HepG2 (cell line): ENCODE data around the gene ENTREP3. TPM values are rescaled to one million over a fixed set of nuclear protein-coding genes. Genes with fewer than 3 reads are reported as not detected.
A peak's percentile ranks its signal among the peaks of the same experiment; 100 is the strongest.

Experiments
- ATF1 ChIP-seq: IDR thresholded peaks from 2 replicates; pipeline ENCODE4 v1.6.1; 2016; ENCODE audit warnings: mild to moderate bottlenecking, control low read depth
- ELF4 ChIP-seq: sonication (generic); formaldehyde crosslinking; IDR thresholded peaks from 2 replicates; pipeline ENCODE4 v1.5.0; 2020; ENCODE audit warnings: missing genetic modification reagents, mild to moderate bottlenecking, moderate library complexity, borderline replicate concordance
- GABPB1 ChIP-seq: IDR thresholded peaks from 2 replicates; pipeline ENCODE4 v1.6.1; 2016; ENCODE audit warnings: mild to moderate bottlenecking, missing genetic modification reagents, moderate library complexity, missing compliant biosample characterization
- MEF2D ChIP-seq: sonication (generic); formaldehyde crosslinking; IDR thresholded peaks from 2 replicates; pipeline ENCODE4 v1.5.1; 2020; ENCODE audit warnings: mild to moderate bottlenecking, missing genetic modification reagents
- MLX ChIP-seq: IDR thresholded peaks from 2 replicates; pipeline ENCODE4 v1.6.1; 2016
- NFYC ChIP-seq: IDR thresholded peaks from 2 replicates; pipeline ENCODE4 v1.6.1; 2016; ENCODE audit warnings: missing genetic modification reagents, missing compliant biosample characterization
- ZMAT3 ChIP-seq: sonication (generic); formaldehyde crosslinking; conservative IDR thresholded peaks from 2 replicates; pipeline ENCODE4 v1.7.0; 2021; ENCODE audit warnings: missing genetic modification reagents
- ZNF354B ChIP-seq: sonication (generic); formaldehyde crosslinking; IDR thresholded peaks from 2 replicates; pipeline ENCODE4 v1.8.0; 2022; ENCODE audit warnings: mild to moderate bottlenecking, missing genetic modification reagents
- ZSCAN21 ChIP-seq: sonication (generic); formaldehyde crosslinking; IDR thresholded peaks from 2 replicates; pipeline ENCODE4 v1.8.0; 2022; ENCODE audit warnings: mild to moderate bottlenecking, missing genetic modification reagents, moderate library complexity, borderline replicate concordance
- polyA plus RNA-seq, 8 experiments: library from polyadenylated mRNA; depleted of rRNA in 3 of 8; stranded (reverse) in 7 of 8; unstranded in 1 of 8; fragments of >200 nt; fragmentation: Illumina TruSeq in 4 of 8; extraction: Trizol in 4 of 8; gene quantifications; 2 replicates each; pipeline versions ENCODE4 v1.2.1 to v1.2.3, GENCODE V29; 2011 to 2016; ENCODE audit warnings: low read depth in 4 of 8, missing spikeins in 1 of 8, mixed read lengths in 1 of 8; ENCODE audit not compliant: insufficient read depth in 1 of 8
- total RNA-seq, 5 experiments: library from RNA; depleted of rRNA; stranded (reverse); fragments of >200 nt; fragmentation: Illumina TruSeq; extraction: Trizol; gene quantifications; 2 replicates each; pipeline ENCODE4 v1.2.3, GENCODE V29; 2016; ENCODE audit warnings: low read depth in 1 of 5
- TF ChIP-seq, protein P1 (sequence below), 2 experiments: fragments of 450-650 bp in 1 of 2; sonication (generic) in 1 of 2; formaldehyde crosslinking in 1 of 2; IDR thresholded peaks; 2 replicates each; pipeline versions ENCODE4 v1.6.1 to v1.8.0; 2016 to 2022; ENCODE audit warnings: antibody characterized with exemption in 1 of 2, mild to moderate bottlenecking in 1 of 2, missing genetic modification reagents in 1 of 2
- TF ChIP-seq, protein P2 (sequence below): sonication (generic); formaldehyde crosslinking; IDR thresholded peaks from 2 replicates; pipeline ENCODE4 v1.8.0; 2022; ENCODE audit warnings: mild to moderate bottlenecking, missing genetic modification reagents; ENCODE audit not compliant: insufficient replicate concordance
- TF ChIP-seq, protein P3 (sequence below): IDR thresholded peaks from 2 replicates; pipeline ENCODE4 v1.4.0; 2020; ENCODE audit warnings: mild to moderate bottlenecking, missing genetic modification reagents

ENTREP3 gene
- total and polyA plus RNA-seq, 2 of the 13 experiments (the other 11 are each of a cell fraction or from before 2014, with no cell fraction given): 4.1 to 9.9 TPM

GRCh38 chr1:155273343-155274245 lies 18.3 kb upstream of the ENTREP3 start, which contains the start of gene CLK2 (continued):
- peak; percentile 9; the same call in 1 of the 2 replicates for TF ChIP-seq MEF2D (CRISPR knock-in tag)
- peak; percentile 58; the same call in 1 of the 2 replicates for TF ChIP-seq ZMAT3 (CRISPR knock-in tag)
- TF ChIP-seq ZSCAN21: peak; percentile 86
- TF ChIP-seq ZNF354B (CRISPR knock-in tag): no peak
- TF ChIP-seq, protein P1, sequence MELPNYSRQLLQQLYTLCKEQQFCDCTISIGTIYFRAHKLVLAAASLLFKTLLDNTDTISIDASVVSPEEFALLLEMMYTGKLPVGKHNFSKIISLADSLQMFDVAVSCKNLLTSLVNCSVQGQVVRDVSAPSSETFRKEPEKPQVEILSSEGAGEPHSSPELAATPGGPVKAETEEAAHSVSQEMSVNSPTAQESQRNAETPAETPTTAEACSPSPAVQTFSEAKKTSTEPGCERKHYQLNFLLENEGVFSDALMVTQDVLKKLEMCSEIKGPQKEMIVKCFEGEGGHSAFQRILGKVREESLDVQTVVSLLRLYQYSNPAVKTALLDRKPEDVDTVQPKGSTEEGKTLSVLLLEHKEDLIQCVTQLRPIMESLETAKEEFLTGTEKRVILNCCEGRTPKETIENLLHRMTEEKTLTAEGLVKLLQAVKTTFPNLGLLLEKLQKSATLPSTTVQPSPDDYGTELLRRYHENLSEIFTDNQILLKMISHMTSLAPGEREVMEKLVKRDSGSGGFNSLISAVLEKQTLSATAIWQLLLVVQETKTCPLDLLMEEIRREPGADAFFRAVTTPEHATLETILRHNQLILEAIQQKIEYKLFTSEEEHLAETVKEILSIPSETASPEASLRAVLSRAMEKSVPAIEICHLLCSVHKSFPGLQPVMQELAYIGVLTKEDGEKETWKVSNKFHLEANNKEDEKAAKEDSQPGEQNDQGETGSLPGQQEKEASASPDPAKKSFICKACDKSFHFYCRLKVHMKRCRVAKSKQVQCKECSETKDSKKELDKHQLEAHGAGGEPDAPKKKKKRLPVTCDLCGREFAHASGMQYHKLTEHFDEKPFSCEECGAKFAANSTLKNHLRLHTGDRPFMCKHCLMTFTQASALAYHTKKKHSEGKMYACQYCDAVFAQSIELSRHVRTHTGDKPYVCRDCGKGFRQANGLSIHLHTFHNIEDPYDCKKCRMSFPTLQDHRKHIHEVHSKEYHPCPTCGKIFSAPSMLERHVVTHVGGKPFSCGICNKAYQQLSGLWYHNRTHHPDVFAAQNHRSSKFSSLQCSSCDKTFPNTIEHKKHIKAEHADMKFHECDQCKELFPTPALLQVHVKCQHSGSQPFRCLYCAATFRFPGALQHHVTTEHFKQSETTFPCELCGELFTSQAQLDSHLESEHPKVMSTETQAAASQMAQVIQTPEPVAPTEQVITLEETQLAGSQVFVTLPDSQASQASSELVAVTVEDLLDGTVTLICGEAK (IDR thresholded peaks at IDR 0.05): no peak
- TF ChIP-seq, protein P1 (CRISPR knock-in tag; IDR thresholded peaks at IDR 0.05): peak; percentile 36; the same call in 1 of the 2 replicates
- TF ChIP-seq ELF4: peak; percentile 18; the same call in 1 of the 2 replicates
- TF ChIP-seq MLX (CRISPR knock-in tag): peak; percentile 77
- TF ChIP-seq, protein P2, sequence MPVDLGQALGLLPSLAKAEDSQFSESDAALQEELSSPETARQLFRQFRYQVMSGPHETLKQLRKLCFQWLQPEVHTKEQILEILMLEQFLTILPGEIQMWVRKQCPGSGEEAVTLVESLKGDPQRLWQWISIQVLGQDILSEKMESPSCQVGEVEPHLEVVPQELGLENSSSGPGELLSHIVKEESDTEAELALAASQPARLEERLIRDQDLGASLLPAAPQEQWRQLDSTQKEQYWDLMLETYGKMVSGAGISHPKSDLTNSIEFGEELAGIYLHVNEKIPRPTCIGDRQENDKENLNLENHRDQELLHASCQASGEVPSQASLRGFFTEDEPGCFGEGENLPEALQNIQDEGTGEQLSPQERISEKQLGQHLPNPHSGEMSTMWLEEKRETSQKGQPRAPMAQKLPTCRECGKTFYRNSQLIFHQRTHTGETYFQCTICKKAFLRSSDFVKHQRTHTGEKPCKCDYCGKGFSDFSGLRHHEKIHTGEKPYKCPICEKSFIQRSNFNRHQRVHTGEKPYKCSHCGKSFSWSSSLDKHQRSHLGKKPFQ (CRISPR knock-in tag): no peak
- TF ChIP-seq, protein P3, sequence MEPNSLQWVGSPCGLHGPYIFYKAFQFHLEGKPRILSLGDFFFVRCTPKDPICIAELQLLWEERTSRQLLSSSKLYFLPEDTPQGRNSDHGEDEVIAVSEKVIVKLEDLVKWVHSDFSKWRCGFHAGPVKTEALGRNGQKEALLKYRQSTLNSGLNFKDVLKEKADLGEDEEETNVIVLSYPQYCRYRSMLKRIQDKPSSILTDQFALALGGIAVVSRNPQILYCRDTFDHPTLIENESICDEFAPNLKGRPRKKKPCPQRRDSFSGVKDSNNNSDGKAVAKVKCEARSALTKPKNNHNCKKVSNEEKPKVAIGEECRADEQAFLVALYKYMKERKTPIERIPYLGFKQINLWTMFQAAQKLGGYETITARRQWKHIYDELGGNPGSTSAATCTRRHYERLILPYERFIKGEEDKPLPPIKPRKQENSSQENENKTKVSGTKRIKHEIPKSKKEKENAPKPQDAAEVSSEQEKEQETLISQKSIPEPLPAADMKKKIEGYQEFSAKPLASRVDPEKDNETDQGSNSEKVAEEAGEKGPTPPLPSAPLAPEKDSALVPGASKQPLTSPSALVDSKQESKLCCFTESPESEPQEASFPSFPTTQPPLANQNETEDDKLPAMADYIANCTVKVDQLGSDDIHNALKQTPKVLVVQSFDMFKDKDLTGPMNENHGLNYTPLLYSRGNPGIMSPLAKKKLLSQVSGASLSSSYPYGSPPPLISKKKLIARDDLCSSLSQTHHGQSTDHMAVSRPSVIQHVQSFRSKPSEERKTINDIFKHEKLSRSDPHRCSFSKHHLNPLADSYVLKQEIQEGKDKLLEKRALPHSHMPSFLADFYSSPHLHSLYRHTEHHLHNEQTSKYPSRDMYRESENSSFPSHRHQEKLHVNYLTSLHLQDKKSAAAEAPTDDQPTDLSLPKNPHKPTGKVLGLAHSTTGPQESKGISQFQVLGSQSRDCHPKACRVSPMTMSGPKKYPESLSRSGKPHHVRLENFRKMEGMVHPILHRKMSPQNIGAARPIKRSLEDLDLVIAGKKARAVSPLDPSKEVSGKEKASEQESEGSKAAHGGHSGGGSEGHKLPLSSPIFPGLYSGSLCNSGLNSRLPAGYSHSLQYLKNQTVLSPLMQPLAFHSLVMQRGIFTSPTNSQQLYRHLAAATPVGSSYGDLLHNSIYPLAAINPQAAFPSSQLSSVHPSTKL: peak; percentile 42; the same call in 1 of the 2 replicates
- peak; percentile 90 for TF ChIP-seq GABPB1 (CRISPR knock-in tag)
- peak; percentile 44; the same call in 1 of the 2 replicates for TF ChIP-seq ATF1 (CRISPR knock-in tag)
- TF ChIP-seq NFYC (CRISPR knock-in tag): peak; percentile 73
